Adrenal gland (tissue), 5 donors: Measurements from ENCODE around the gene CLASP2.

Experiments
- CTCF ChIP-seq, 6 experiments: fragments of 450-650 bp in 4 of 6; fragments of 200-600 bp in 2 of 6; sonication (generic) in 1 of 6; IDR thresholded peaks; 1 replicate in 5 of 6; 2 replicates in 1 of 6; pipeline versions ENCODE4 v1.5.1 to v1.8.0; 2016 to 2021; ENCODE audit warnings: antibody characterized with exemption in 6 of 6, mild to moderate bottlenecking in 2 of 6, moderate library complexity in 1 of 6
- POLR2A ChIP-seq, 2 donors: fragments of 450-650 bp; IDR thresholded peaks; one replicate each; pipeline ENCODE4 v1.6.1; 2017; ENCODE audit warnings: antibody characterized with exemption in 2 of 2, mild to moderate bottlenecking in 2 of 2, moderate library complexity in 1 of 2
- donor health status: DM: no; HTN: no; CAD: no.

GRCh38 chr3:33658039-33658438, 60.0 kb downstream of the CLASP2 start:
- TF ChIP-seq CTCF (IDR thresholded peaks at IDR 0.05) (no peak), POLR2A (IDR thresholded peaks at IDR 0.05) (no peak)
